Neural progenitor cell (in vitro differentiated cells): Measurements from ENCODE around the gene STX8. TPM values are rescaled to one million over a fixed set of nuclear protein-coding genes. Genes with fewer than 3 reads are reported as not detected.

Experiments
- DNase-seq: peaks from one replicate; pipeline ENCODE4 v3.0.0-alpha.2; 2016; ENCODE audit warnings: low spot score
- H2AFZ ChIP-seq: fragments of 200-600 bp; sonication (generic); replicated peaks from 2 replicates; pipeline ENCODE4 v1.6.1; 2016; ENCODE audit warnings: antibody characterized with exemption
- H3F3A ChIP-seq: fragments of 200-600 bp; sonication (generic); 2 replicates; pipeline ENCODE4 v1.6.1; 2016; ENCODE audit warnings: antibody characterized with exemption, low read depth
- H3K27ac ChIP-seq: fragments of 200-600 bp; sonication (generic); 2 replicates; pipeline ENCODE4 v1.5.1; 2016; ENCODE audit warnings: mild to moderate bottlenecking
- H3K27me3 ChIP-seq: fragments of 200-600 bp; sonication (generic); 2 replicates; pipeline ENCODE4 v1.6.1; 2016; ENCODE audit warnings: mild to moderate bottlenecking, moderate library complexity
- H3K36me3 ChIP-seq: fragments of 200-600 bp; sonication (generic); 2 replicates; pipeline ENCODE4 v1.5.1; 2016
- H3K4me1 ChIP-seq: fragments of 200-600 bp; sonication (generic); 2 replicates; pipeline ENCODE4 v1.6.1; 2016; ENCODE audit warnings: mixed run types
- H3K4me2 ChIP-seq: fragments of 200-600 bp; sonication (generic); 2 replicates; pipeline ENCODE4 v1.6.1; 2016
- H3K4me3 ChIP-seq: fragments of 200-600 bp; sonication (generic); 2 replicates; pipeline ENCODE4 v1.5.1; 2016
- H3K79me2 ChIP-seq: fragments of 200-600 bp; sonication (generic); 2 replicates; pipeline ENCODE4 v1.6.1; 2016; ENCODE audit warnings: low read depth
- H3K9ac ChIP-seq: fragments of 200-600 bp; sonication (generic); 2 replicates; pipeline ENCODE4 v1.6.1; 2016
- H3K9me3 ChIP-seq: fragments of 200-600 bp; sonication (generic); 2 replicates; pipeline ENCODE4 v1.5.1; 2016; ENCODE audit warnings: low read depth
- H4K20me1 ChIP-seq: fragments of 200-600 bp; sonication (generic); 2 replicates; pipeline ENCODE4 v1.6.1; 2016; ENCODE audit warnings: low read depth
- H3K27ac Mint-ChIP-seq: 3 replicates; pipeline ENCODE4 v1.8.0; 2021; ENCODE audit warnings: mixed read lengths
- H3K27me3 Mint-ChIP-seq: 2 replicates; pipeline ENCODE4 v1.8.0; 2022; ENCODE audit warnings: low read depth, mild to moderate bottlenecking, inconsistent platforms, moderate library complexity, mixed read lengths; ENCODE audit not compliant: insufficient read depth
- H3K36me3 Mint-ChIP-seq: 3 replicates; pipeline ENCODE4 v1.8.0; 2021; ENCODE audit warnings: mixed read lengths
- H3K4me1 Mint-ChIP-seq: 3 replicates; pipeline ENCODE4 v1.8.0; 2021; ENCODE audit warnings: mixed read lengths
- H3K4me3 Mint-ChIP-seq: 3 replicates; pipeline ENCODE4 v1.8.0; 2021; ENCODE audit warnings: mild to moderate bottlenecking, moderate library complexity, mixed read lengths
- H3K9me3 Mint-ChIP-seq: 3 replicates; pipeline ENCODE4 v1.8.0; 2020; ENCODE audit warnings: mixed read lengths
- CTCF ChIP-seq: fragments of 200-600 bp; sonication (generic); IDR thresholded peaks from 2 replicates; pipeline ENCODE4 v1.5.1; 2017; ENCODE audit warnings: antibody characterized with exemption, mild to moderate bottlenecking
- EZH2 ChIP-seq: fragments of 200-600 bp; sonication (generic); IDR thresholded peaks from 2 replicates; pipeline ENCODE4 v1.6.1; 2017; ENCODE audit warnings: antibody characterized with exemption, mild to moderate bottlenecking, moderate library complexity
- EZH2phosphoT487 ChIP-seq: fragments of 200-600 bp; sonication (generic); IDR thresholded peaks from 2 replicates; pipeline ENCODE4 v1.6.1; 2017; ENCODE audit warnings: antibody characterized with exemption
- total RNA-seq: library from RNA; depleted of rRNA; stranded (reverse); fragments of >200 nt; gene quantifications from 2 replicates; pipeline ENCODE4 v1.2.3, GENCODE V29; 2015; ENCODE audit warnings: low replicate concordance

Gene STX8
- total RNA-seq, 1 donor from 2014 or later: 79.7 TPM

GRCh38 chr17:9241774-9242496, 333.7 kb downstream of the STX8 start:
- peaks cover 4% of the 10 kb centered on the region for H3F3A ChIP-seq
- Mint-ChIP-seq H3K27ac (no peak overlapping the region), H3K4me1 (peaks cover 38% of the 10 kb centered on the region), H3K9me3 (no peaks in the 10 kb centered on the region), H3K27me3 (peaks cover 13% of the 10 kb centered on the region), H3K36me3 (no peaks in the 10 kb centered on the region), H3K4me3 (peak overlapping the region; percentile 46)
- H3K79me2 ChIP-seq: no peaks in the 10 kb centered on the region
- peaks cover 8% of the 10 kb centered on the region for H3K4me1 ChIP-seq
- H3K27ac ChIP-seq: no peak overlapping the region
- peaks cover 45% of the 10 kb centered on the region for H3K27me3 ChIP-seq
- H3K4me2 ChIP-seq: no peak overlapping the region
- no peaks in the 10 kb centered on the region for H3K36me3 ChIP-seq
- no peak for TF ChIP-seq EZH2
- no peak for TF ChIP-seq EZH2phosphoT487
- TF ChIP-seq CTCF: no peak
- H3K9me3 ChIP-seq: no peaks in the 10 kb centered on the region
- H2AFZ ChIP-seq: no peak overlapping the region
- peaks cover 53% of the 10 kb centered on the region for H4K20me1 ChIP-seq
- DNase-seq: no peak
- H3K4me3 ChIP-seq: no peak overlapping the region
- H3K9ac ChIP-seq: no peak overlapping the region

- DNase-seq: no peak
Measured at GRCh38 chr17:9241371-9241712, 334.3 kb downstream of the STX8 start.

GRCh38 chr17:9240659-9241370, 334.8 kb downstream of the STX8 start:
- peak overlapping the region; percentile 62 for H3K4me3 Mint-ChIP-seq
- Histone ChIP-seq H2AFZ (no peak overlapping the region), H3K4me3 (peak overlapping the region; percentile 59), H3F3A (peaks cover 4% of the 10 kb centered on the region), H3K79me2 (no peaks in the 10 kb centered on the region), H3K9ac (no peak overlapping the region), H3K27ac (no peak overlapping the region), H3K4me2 (peak overlapping the region; percentile 93), H4K20me1 (peaks cover 52% of the 10 kb centered on the region), H3K36me3 (no peaks in the 10 kb centered on the region), H3K9me3 (no peaks in the 10 kb centered on the region), H3K4me1 (peaks cover 5% of the 10 kb centered on the region), H3K27me3 (peaks cover 45% of the 10 kb centered on the region)
- no peaks in the 10 kb centered on the region for H3K36me3 Mint-ChIP-seq
- H3K27me3 Mint-ChIP-seq: peaks cover 15% of the 10 kb centered on the region
- peaks cover 36% of the 10 kb centered on the region for H3K4me1 Mint-ChIP-seq
- DNase-seq: peak; percentile 62
- no peaks in the 10 kb centered on the region for H3K9me3 Mint-ChIP-seq
- H3K27ac Mint-ChIP-seq: no peak overlapping the region
- TF ChIP-seq CTCF (no peak), EZH2phosphoT487 (no peak), EZH2 (no peak)

More at GRCh38 chr17:9241371-9241712, 334.3 kb downstream of the STX8 start:
- peak overlapping the region; percentile 62 for H3K4me3 Mint-ChIP-seq
- H3K36me3 ChIP-seq: no peaks in the 10 kb centered on the region
- no peak overlapping the region for H2AFZ ChIP-seq
- peaks cover 4% of the 10 kb centered on the region for H3F3A ChIP-seq
- H3K4me3 ChIP-seq: no peak overlapping the region
- TF ChIP-seq CTCF (no peak), EZH2phosphoT487 (no peak), EZH2 (no peak)
- no peak overlapping the region for H3K4me2 ChIP-seq
- peaks cover 52% of the 10 kb centered on the region for H4K20me1 ChIP-seq
- H3K27me3 Mint-ChIP-seq: peaks cover 13% of the 10 kb centered on the region
- H3K27ac ChIP-seq: no peak overlapping the region
- H3K36me3 Mint-ChIP-seq: no peaks in the 10 kb centered on the region
- peaks cover 38% of the 10 kb centered on the region for H3K4me1 Mint-ChIP-seq
- peaks cover 8% of the 10 kb centered on the region for H3K4me1 ChIP-seq
- H3K27me3 ChIP-seq: peaks cover 45% of the 10 kb centered on the region
- no peaks in the 10 kb centered on the region for H3K9me3 Mint-ChIP-seq
- H3K9me3 ChIP-seq: no peaks in the 10 kb centered on the region
- no peak overlapping the region for H3K9ac ChIP-seq
- H3K79me2 ChIP-seq: no peaks in the 10 kb centered on the region
- H3K27ac Mint-ChIP-seq: no peak overlapping the region
